HG02840 (cell line): ENCODE results near the gene COPS4.
A peak's percentile ranks its signal among the peaks of the same experiment; 100 is the strongest.

Experiments
- ATAC-seq: cut with Tn5 transposase; IDR thresholded peaks from one replicate; pipeline ENCODE4 v1.9.1; 2021; ENCODE audit warnings: mild to moderate bottlenecking, moderate library complexity, moderate number of reproducible peaks; ENCODE audit not compliant: unreplicated experiment, low FRiP score

The COPS4 gene

DNA sequence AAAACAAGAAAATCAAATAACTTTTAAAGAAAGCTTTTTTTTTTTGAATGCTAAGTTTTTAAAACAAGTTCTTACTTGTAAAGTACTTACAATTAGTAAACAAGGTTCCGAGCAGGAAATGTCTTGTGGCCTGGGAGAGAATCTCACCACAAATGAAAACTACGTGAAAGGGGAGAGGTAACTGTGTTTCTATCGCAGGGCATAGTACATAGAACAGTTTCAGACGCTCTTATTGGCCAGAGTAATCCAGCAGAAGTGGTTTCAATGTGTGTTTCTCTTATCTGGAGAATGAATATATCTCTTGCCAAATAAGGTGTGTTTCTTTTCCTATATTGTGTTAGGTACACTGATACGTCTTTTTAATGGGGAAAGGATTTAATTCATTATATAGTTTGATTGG is 79.6 kb downstream of the COPS4 start, which contains the start of gene PLAC8:
Gene PLAC8, minus strand, starts transcription at position 154 of the 400 bp plus-strand sequence. CDS start 6,808 bp downstream, outside the sequence.
- peak; percentile 35 for ATAC-seq

GRCh38 chr4:83115000-83115399 is 80.0 kb downstream of the COPS4 start:
- ATAC-seq = no peak

GRCh38 chr4:83115656-83116285 is 80.8 kb downstream of the COPS4 start:
- no peak for ATAC-seq

DNA sequence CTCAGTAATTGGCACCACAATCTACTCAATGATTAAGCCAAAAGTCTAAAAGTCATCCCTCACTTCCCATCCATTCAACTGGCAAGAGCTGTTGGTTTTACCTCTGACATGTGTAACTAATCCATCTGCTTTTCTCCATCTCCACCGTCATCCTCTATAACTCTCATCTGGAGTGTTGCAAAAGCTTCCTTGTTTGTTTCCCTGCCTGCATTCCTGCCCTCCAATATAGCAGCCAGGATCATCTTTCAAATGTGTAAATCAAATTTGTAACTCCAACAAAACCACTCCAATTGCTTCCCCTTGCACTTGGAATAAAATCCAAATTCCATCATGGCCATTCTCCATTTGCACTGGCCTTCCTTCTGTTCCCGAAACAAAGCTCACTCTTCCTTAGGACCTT is 83.9 kb downstream of the COPS4 start:
- no peak for ATAC-seq

DNA sequence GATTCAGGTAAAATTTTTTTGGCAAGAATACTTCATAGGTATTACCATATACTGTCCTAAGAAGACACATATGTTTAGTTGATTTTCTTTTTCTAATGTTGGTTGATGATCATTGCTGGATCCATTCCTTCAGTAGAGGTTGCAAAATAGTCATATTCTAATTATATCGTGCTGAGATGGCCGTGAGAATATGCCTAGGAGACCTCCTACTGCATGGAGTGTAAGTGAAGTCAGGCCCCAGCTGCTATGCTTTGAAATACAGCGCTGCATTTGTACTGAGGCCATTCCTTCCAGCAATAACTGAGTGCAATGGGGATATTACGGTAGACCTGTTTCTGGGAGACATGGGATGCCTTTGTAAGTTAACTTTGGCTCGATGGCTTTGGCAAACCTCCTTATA is 86.3 kb downstream of the COPS4 start:
- no peak for ATAC-seq

GRCh38 chr4:83124111-83124780 is 89.3 kb downstream of the COPS4 start:
- ATAC-seq = no peak
